ENCODE measurements around the gene TMOD1. TPM values are rescaled to one million over a fixed set of nuclear protein-coding genes. Genes with fewer than 3 reads are reported as not detected.

TMOD1 gene
- total and polyA plus RNA-seq, 2 of the 13 experiments (the other 11 are each of a cell fraction or from before 2014, with no cell fraction given) = 0.04 to 0.07 TPM

DNA sequence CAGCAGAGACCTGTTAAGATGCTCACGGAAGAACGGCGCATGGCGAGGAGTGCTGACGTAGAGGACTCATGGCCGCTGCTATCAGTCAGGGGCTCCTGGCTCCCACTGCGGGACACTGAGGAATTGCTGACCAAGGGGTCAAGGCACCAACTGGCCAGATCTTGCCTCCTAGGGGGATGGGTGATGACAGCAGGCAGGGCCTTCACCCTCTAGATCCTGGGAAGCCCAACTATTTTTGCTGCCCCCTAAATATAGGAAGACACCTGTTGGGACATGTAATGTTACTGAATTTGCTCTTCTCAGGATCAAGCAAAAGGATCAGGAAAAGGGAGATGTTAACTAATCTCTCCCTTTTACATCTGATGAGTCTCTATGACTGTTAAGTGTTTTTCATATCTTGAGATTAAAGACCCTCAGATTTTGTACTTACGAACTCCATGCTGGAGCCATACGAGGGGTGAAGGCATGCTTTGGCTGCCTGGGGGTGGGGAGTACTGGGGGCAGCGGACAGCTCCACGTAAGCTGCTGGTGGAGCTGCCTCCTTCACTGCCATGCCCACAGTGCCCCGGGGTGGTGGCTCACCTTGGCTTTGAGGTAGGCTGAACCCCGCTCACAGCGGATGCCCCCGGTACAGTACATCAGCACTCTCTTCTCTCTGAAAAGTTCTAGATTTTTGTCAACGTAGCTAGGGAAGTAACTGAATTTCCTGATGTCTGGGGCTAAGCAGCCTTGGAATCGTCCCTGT lies 103.6 kb downstream of the TMOD1 start:
- intact Hi-C loops (cut with micrococcal nuclease; ENCODE audit: unreplicated experiment) = no loop called here
- H3K9me3 ChIP-seq (ENCODE audit: low read length) = no peaks in the 10 kb centered on the region
- no peak overlapping the region for H2AFZ ChIP-seq (ENCODE audit: low read length)
- no peak overlapping the region for H3K27ac ChIP-seq (ENCODE audit: extremely low read length, insufficient read depth, low read length)
- in situ Hi-C loops (cut with HindIII; ENCODE audit: extremely low pct_ligation_motif_present, low pct_unique_long_range_greater_than_20kb) = loop anchor here (25.0 kb wide), 1 partner anchor 743 kb away; the partner anchor contains the start of gene ZNF782
- ChIA-PET POLR2A (no interaction called here), CTCF (ENCODE audit: low intra/inter-chr PET ratio, low total read pairs) (no interaction called here)
- no peaks in the 10 kb centered on the region for H3K4me1 ChIP-seq (ENCODE audit: insufficient read depth, low read length)
- no peak for ATAC-seq
- TF ChIP-seq, protein P1, sequence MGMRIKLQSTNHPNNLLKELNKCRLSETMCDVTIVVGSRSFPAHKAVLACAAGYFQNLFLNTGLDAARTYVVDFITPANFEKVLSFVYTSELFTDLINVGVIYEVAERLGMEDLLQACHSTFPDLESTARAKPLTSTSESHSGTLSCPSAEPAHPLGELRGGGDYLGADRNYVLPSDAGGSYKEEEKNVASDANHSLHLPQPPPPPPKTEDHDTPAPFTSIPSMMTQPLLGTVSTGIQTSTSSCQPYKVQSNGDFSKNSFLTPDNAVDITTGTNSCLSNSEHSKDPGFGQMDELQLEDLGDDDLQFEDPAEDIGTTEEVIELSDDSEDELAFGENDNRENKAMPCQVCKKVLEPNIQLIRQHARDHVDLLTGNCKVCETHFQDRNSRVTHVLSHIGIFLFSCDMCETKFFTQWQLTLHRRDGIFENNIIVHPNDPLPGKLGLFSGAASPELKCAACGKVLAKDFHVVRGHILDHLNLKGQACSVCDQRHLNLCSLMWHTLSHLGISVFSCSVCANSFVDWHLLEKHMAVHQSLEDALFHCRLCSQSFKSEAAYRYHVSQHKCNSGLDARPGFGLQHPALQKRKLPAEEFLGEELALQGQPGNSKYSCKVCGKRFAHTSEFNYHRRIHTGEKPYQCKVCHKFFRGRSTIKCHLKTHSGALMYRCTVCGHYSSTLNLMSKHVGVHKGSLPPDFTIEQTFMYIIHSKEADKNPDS (CRISPR knock-in tag; IDR thresholded peaks at IDR 0.05) = no peak
- H3K4me3 ChIP-seq (replicated peaks in 1 of 3; ENCODE audit: insufficient read depth in 1 of 3, low read depth in 2 of 3, low read length in 3 of 3) = no peak overlapping the region
- H3K27me3 ChIP-seq (ENCODE audit: control insufficient read depth in 1 of 2, insufficient read depth in 2 of 2, low read length in 2 of 2) = no peaks in the 10 kb centered on the region
- no peak for FAIRE-seq
- H3K9ac ChIP-seq (ENCODE audit: insufficient read depth, low read depth, low read length) = no peak overlapping the region
- DNase-seq (ENCODE audit: low spot score) = no peak
- 96% methylated on average over 13 of the region's 17 CpGs for WGBS (ENCODE audit: low lambda C conversion rate)
- H4K20me1 ChIP-seq (ENCODE audit: insufficient read depth, low read length) = no peaks in the 10 kb centered on the region
- H3K79me2 ChIP-seq (ENCODE audit: insufficient read depth, low read length) = no peaks in the 10 kb centered on the region
- H3K36me3 ChIP-seq (replicated peaks in 1 of 2; ENCODE audit: control insufficient read depth in 1 of 2, insufficient read depth in 2 of 2, low read length in 2 of 2) = peaks cover 25 to 60% of the 10 kb centered on the region in 2 experiments
- H3K4me2 ChIP-seq (ENCODE audit: low read depth, low read length) = no peak overlapping the region
- no TSS peak for BruUV-seq (replicated peaks)

DNA sequence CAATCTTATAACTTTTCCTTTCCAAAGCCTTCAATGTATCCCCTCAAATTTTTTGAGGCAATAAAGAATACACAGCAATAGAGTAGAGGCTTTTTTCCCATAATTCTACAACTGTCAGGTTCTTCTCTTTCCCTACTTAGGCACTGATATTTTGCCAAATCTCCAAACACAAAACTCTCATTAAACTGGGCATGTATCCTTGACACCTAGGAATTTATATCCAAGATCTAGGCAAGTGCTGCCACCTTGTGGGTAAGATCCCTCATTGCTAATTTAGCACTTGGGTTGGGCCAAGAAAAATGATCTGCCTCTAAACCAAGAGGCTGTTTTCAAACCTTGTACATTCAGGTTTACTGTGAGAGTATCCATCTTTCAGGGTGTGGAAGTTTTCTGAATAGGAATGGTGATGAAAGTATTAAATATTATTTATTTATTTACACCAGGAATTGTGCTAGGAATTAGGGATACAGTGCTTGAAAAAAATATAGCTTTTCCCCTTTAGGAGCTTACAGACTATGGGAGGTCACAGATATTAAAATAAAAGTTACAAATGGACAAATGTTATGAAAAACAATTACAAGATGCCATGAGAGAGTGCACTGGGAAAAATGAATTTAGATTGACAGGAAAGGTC lies 114.1 kb downstream of the TMOD1 start:
- DNase-seq (ENCODE audit: low spot score) (peak; percentile 39), FAIRE-seq (peak; percentile 82), ATAC-seq (peak; percentile 49; the same call in 1 of the 3 replicates)
- in situ Hi-C loops (cut with HindIII; ENCODE audit: extremely low pct_ligation_motif_present, low pct_unique_long_range_greater_than_20kb) (loop anchor here (25.0 kb wide), 1 partner anchor 753 kb away; the partner anchor contains the start of gene ZNF782), intact Hi-C loops (cut with micrococcal nuclease; ENCODE audit: unreplicated experiment) (loop anchor here (1.0 to 5.0 kb wide), 4 partner anchors 147 to 758 kb away; partner anchors contain the start of gene TDRD7)
- no peaks in the 10 kb centered on the region for H3K27me3 ChIP-seq (ENCODE audit: control insufficient read depth in 1 of 2, insufficient read depth in 2 of 2, low read length in 2 of 2)
- H3K4me2 ChIP-seq (ENCODE audit: low read depth, low read length) = no peak overlapping the region
- no peak overlapping the region for H3K4me3 ChIP-seq (replicated peaks in 1 of 3; ENCODE audit: insufficient read depth in 1 of 3, low read depth in 2 of 3, low read length in 3 of 3)
- no TSS peak for BruUV-seq (replicated peaks)
- H3K4me1 ChIP-seq (ENCODE audit: insufficient read depth, low read length) = no peaks in the 10 kb centered on the region
- CTCF ChIA-PET (ENCODE audit: low intra/inter-chr PET ratio, low total read pairs) = interaction anchor here (0.9 to 1.7 kb wide), 3 partner anchors 147 to 228 kb away, joined by 3 to 15 read pairs (median 3); no protein-coding TSS in a partner anchor
- POLR2A ChIA-PET = no interaction called here
- H3K36me3 ChIP-seq (replicated peaks in 1 of 2; ENCODE audit: control insufficient read depth in 1 of 2, insufficient read depth in 2 of 2, low read length in 2 of 2) = peaks cover 10 to 42% of the 10 kb centered on the region in 2 experiments
- no peaks in the 10 kb centered on the region for H3K9me3 ChIP-seq (ENCODE audit: low read length)
- no peaks in the 10 kb centered on the region for H3K79me2 ChIP-seq (ENCODE audit: insufficient read depth, low read length)
- H3K9ac ChIP-seq (ENCODE audit: insufficient read depth, low read depth, low read length) = no peak overlapping the region
- H4K20me1 ChIP-seq (ENCODE audit: insufficient read depth, low read length) = no peaks in the 10 kb centered on the region
- H2AFZ ChIP-seq (ENCODE audit: low read length) = no peak overlapping the region
- H3K27ac ChIP-seq (ENCODE audit: extremely low read length, insufficient read depth, low read length) = no peak overlapping the region
- TF ChIP-seq ZBTB20 (CRISPR knock-in tag; IDR thresholded peaks at IDR 0.05; ENCODE audit: borderline replicate concordance, low read depth) = no peak
- peak; percentile 68 for TF ChIP-seq MIXL1 (CRISPR knock-in tag; IDR thresholded peaks at IDR 0.05)
- TF ChIP-seq CHD4 (IDR thresholded peaks at IDR 0.05; ENCODE audit: borderline replicate concordance, low read length) = no peak
- no peak for TF ChIP-seq ZNF205 (CRISPR knock-in tag; IDR thresholded peaks at IDR 0.05)
- TF ChIP-seq, protein P2, sequence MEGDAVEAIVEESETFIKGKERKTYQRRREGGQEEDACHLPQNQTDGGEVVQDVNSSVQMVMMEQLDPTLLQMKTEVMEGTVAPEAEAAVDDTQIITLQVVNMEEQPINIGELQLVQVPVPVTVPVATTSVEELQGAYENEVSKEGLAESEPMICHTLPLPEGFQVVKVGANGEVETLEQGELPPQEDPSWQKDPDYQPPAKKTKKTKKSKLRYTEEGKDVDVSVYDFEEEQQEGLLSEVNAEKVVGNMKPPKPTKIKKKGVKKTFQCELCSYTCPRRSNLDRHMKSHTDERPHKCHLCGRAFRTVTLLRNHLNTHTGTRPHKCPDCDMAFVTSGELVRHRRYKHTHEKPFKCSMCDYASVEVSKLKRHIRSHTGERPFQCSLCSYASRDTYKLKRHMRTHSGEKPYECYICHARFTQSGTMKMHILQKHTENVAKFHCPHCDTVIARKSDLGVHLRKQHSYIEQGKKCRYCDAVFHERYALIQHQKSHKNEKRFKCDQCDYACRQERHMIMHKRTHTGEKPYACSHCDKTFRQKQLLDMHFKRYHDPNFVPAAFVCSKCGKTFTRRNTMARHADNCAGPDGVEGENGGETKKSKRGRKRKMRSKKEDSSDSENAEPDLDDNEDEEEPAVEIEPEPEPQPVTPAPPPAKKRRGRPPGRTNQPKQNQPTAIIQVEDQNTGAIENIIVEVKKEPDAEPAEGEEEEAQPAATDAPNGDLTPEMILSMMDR (CRISPR knock-in tag; IDR thresholded peaks at IDR 0.05) = peak; percentile 82
- TF ChIP-seq RFX1 (IDR thresholded peaks at IDR 0.05) = no peak
